WTC11 (cell line): ENCODE data around the gene ASIC1. TPM values are rescaled to one million over a fixed set of nuclear protein-coding genes. Genes with fewer than 3 reads are reported as not detected.

Experiments
- ATAC-seq: fragments of 200-7000 bp; cut with Tn5 transposase; 2 replicates; pipeline ENCODE4 v1.10.0; 2021; ENCODE audit warnings: mild to moderate bottlenecking, moderate library complexity
- CTCF ChIA-PET: fragments of 300-600 bp; sonication (Branson Sonifier 250); formaldehyde crosslinking; loops from one replicate; lab custom pipeline; 2021; ENCODE audit warnings: antibody characterized with exemption; lab: Charles Lee
- POLR2A ChIA-PET: fragments of 350-600 bp; sonication (Branson Sonifier 250); formaldehyde crosslinking; loops from one replicate; lab custom pipeline; 2021; ENCODE audit warnings: antibody characterized with exemption; lab: Charles Lee
- DNase-seq: peaks from one replicate; pipeline ENCODE4 v3.0.0; 2021; ENCODE audit warnings: low spot score
- H3K27ac Mint-ChIP-seq: 2 replicates; pipeline ENCODE4 v1.8.0; 2021; ENCODE audit warnings: mixed read lengths
- H3K27me3 Mint-ChIP-seq: 2 replicates; pipeline ENCODE4 v1.8.0; 2021; ENCODE audit warnings: low read depth, mild to moderate bottlenecking, moderate library complexity, mixed read lengths
- H3K36me3 Mint-ChIP-seq: 2 replicates; pipeline ENCODE4 v1.8.0; 2021; ENCODE audit warnings: mixed read lengths
- H3K4me1 Mint-ChIP-seq: 2 replicates; pipeline ENCODE4 v1.8.0; 2022; ENCODE audit warnings: mixed read lengths
- H3K4me3 Mint-ChIP-seq: 2 replicates; pipeline ENCODE4 v1.8.0; 2021; ENCODE audit warnings: mild to moderate bottlenecking, moderate library complexity, mixed read lengths
- H3K9me3 Mint-ChIP-seq: 2 replicates; pipeline ENCODE4 v1.8.0; 2021; ENCODE audit warnings: mixed read lengths
- CBFB ChIP-seq: sonication (generic); formaldehyde crosslinking; IDR thresholded peaks from 2 replicates; pipeline ENCODE4 v1.8.1; 2022; ENCODE audit warnings: mild to moderate bottlenecking, low read depth, missing genetic modification reagents
- ETV6 ChIP-seq: sonication (generic); formaldehyde crosslinking; IDR thresholded peaks from 2 replicates; pipeline ENCODE4 v1.8.1; 2022; ENCODE audit warnings: mild to moderate bottlenecking, missing genetic modification reagents
- NFYB ChIP-seq: sonication (generic); formaldehyde crosslinking; conservative IDR thresholded peaks from 2 replicates; pipeline ENCODE4 v1.8.0; 2022; ENCODE audit warnings: low read depth, missing genetic modification reagents
- NR1H2 ChIP-seq: sonication (generic); formaldehyde crosslinking; IDR thresholded peaks from 2 replicates; pipeline ENCODE4 v1.9.0; 2021; ENCODE audit warnings: mild to moderate bottlenecking, moderate library complexity, missing genetic modification reagents
- TEAD1 ChIP-seq: sonication (generic); formaldehyde crosslinking; IDR thresholded peaks from 2 replicates; pipeline ENCODE4 v1.8.0; 2022; ENCODE audit warnings: mild to moderate bottlenecking, missing genetic modification reagents
- ZNF232 ChIP-seq: sonication (generic); formaldehyde crosslinking; IDR thresholded peaks from 2 replicates; pipeline ENCODE4 v1.8.0; 2022; ENCODE audit warnings: mild to moderate bottlenecking, missing genetic modification reagents
- ZNF671 ChIP-seq: fragments of 250-450 bp; sonication (Bioruptor Pico); IDR thresholded peaks from 2 replicates; pipeline ENCODE4 v1.8.0; 2021; ENCODE audit warnings: mild to moderate bottlenecking
- total RNA-seq: library from RNA; stranded (reverse); gene quantifications from 3 replicates; pipeline ENCODE4 v1.2.3, GENCODE V29; 2021
- TF ChIP-seq, protein P1 (sequence below): fragments of 250-450 bp; sonication (Bioruptor Pico); IDR thresholded peaks from 2 replicates; pipeline ENCODE4 v1.8.0; 2021; ENCODE audit warnings: mild to moderate bottlenecking
- TF ChIP-seq, protein P2 (sequence below): fragments of 200-600 bp; IDR thresholded peaks from 2 replicates; pipeline ENCODE4 v1.8.0; 2022; ENCODE audit warnings: antibody characterized with exemption
- TF ChIP-seq, protein P3 (sequence below): fragments of 250-450 bp; sonication (Bioruptor Pico); IDR thresholded peaks from 2 replicates; pipeline ENCODE4 v1.9.0; 2021; ENCODE audit warnings: mild to moderate bottlenecking
- TF ChIP-seq, protein P4 (sequence below): sonication (generic); formaldehyde crosslinking; IDR thresholded peaks from 2 replicates; pipeline ENCODE4 v1.8.1; 2022; ENCODE audit warnings: low read depth, mild to moderate bottlenecking, moderate library complexity, missing genetic modification reagents, borderline replicate concordance
- TF ChIP-seq, protein P5 (sequence below): sonication (generic); formaldehyde crosslinking; conservative IDR thresholded peaks from 2 replicates; pipeline ENCODE4 v1.8.1; 2023; ENCODE audit warnings: mild to moderate bottlenecking, low read depth, missing genetic modification reagents, moderate library complexity
- TF ChIP-seq, protein P6 (sequence below): sonication (generic); formaldehyde crosslinking; IDR thresholded peaks from 2 replicates; pipeline ENCODE4 v1.8.0; 2023; ENCODE audit warnings: mild to moderate bottlenecking, missing genetic modification reagents

Gene ASIC1
- total RNA-seq, 1 experiment from 2014 or later, result 4.9 TPM

DNA sequence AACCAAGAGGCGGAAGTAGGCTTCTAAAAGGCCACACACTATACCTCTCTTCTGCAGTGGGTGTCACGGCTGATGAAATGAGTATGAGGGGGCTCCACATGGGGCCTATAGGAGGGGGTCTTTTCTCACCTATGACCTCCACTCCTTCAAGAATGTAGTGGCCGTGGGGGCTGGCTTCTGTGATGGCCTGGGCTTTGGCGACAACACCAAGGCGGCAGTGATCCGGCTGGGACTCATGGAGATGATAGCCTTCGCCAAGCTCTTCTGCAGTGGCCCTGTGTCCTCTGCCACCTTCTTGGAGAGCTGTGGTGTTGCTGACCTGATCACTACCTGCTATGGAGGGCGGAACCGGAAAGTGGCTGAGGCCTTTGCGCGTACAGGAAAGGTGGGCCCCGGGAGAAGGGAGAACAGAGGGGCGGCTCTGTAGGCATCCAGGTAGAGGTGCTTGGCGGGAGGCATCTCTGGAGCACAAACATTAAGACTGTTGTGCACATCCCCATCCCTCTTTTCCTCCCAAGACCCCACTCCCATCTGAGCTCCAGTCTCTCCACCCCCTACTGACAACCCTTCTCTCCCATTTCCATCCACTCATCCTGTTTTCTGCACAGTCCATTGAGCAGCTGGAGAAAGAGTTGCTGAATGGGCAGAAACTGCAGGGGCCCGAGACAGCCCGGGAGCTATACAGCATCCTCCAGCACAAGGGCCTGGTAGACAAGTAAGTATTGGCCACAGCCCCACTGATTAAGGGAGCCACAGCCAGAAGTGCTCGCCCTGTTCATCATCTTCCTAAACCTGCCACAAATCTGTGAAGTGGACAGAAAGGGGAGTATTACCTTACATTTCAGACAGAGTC is 50.2 kb downstream of the ASIC1 start:
- Mint-ChIP-seq H3K4me1 (peaks cover 31% of the 10 kb centered on the region), H3K4me3 (no peak overlapping the region), H3K27me3 (no peaks in the 10 kb centered on the region), H3K27ac (no peak overlapping the region), H3K9me3 (no peaks in the 10 kb centered on the region), H3K36me3 (no peaks in the 10 kb centered on the region)
- ATAC-seq, result no peak
- DNase-seq, result no peak
- CTCF ChIA-PET, result interaction anchor here (0.7 to 1.6 kb wide), 4 partner anchors 21 to 162 kb away, joined by 3 to 4 read pairs (median 3); no protein-coding TSS in a partner anchor
- POLR2A ChIA-PET, result no interaction called here
- TF ChIP-seq ZNF671 (no peak), ZNF232 (CRISPR knock-in tag) (no peak), CBFB (CRISPR knock-in tag) (no peak)
- TF ChIP-seq, protein P1, sequence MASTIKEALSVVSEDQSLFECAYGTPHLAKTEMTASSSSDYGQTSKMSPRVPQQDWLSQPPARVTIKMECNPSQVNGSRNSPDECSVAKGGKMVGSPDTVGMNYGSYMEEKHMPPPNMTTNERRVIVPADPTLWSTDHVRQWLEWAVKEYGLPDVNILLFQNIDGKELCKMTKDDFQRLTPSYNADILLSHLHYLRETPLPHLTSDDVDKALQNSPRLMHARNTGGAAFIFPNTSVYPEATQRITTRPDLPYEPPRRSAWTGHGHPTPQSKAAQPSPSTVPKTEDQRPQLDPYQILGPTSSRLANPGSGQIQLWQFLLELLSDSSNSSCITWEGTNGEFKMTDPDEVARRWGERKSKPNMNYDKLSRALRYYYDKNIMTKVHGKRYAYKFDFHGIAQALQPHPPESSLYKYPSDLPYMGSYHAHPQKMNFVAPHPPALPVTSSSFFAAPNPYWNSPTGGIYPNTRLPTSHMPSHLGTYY (CRISPR knock-in tag), result no peak
- TF ChIP-seq, protein P2, sequence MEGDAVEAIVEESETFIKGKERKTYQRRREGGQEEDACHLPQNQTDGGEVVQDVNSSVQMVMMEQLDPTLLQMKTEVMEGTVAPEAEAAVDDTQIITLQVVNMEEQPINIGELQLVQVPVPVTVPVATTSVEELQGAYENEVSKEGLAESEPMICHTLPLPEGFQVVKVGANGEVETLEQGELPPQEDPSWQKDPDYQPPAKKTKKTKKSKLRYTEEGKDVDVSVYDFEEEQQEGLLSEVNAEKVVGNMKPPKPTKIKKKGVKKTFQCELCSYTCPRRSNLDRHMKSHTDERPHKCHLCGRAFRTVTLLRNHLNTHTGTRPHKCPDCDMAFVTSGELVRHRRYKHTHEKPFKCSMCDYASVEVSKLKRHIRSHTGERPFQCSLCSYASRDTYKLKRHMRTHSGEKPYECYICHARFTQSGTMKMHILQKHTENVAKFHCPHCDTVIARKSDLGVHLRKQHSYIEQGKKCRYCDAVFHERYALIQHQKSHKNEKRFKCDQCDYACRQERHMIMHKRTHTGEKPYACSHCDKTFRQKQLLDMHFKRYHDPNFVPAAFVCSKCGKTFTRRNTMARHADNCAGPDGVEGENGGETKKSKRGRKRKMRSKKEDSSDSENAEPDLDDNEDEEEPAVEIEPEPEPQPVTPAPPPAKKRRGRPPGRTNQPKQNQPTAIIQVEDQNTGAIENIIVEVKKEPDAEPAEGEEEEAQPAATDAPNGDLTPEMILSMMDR, result no peak
- TF ChIP-seq, protein P3, sequence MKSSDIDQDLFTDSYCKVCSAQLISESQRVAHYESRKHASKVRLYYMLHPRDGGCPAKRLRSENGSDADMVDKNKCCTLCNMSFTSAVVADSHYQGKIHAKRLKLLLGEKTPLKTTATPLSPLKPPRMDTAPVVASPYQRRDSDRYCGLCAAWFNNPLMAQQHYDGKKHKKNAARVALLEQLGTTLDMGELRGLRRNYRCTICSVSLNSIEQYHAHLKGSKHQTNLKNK (CRISPR knock-in tag), result no peak

DNA sequence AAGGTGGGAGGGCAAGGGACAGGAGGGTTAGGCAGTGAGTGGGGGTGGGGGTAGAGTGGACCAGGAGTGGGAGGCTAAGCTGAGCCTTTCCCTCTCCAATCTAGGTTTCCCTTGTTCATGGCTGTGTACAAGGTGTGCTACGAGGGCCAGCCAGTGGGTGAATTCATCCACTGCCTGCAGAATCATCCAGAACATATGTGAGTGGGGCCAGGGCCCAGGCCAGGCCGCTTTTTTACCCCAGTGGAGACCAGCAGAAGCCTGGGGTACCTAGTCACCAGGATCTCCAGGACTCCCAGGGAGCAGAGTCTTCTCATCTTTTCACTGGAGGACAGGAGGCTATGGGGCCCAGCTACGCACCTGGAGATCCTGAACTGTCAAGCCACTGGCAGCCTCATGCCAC is 51.9 kb downstream of the ASIC1 start:
- TF ChIP-seq NR1H2 (CRISPR knock-in tag) (no peak), NFYB (CRISPR knock-in tag) (no peak), TEAD1 (no peak), ETV6 (CRISPR knock-in tag) (no peak)
- TF ChIP-seq, protein P4, sequence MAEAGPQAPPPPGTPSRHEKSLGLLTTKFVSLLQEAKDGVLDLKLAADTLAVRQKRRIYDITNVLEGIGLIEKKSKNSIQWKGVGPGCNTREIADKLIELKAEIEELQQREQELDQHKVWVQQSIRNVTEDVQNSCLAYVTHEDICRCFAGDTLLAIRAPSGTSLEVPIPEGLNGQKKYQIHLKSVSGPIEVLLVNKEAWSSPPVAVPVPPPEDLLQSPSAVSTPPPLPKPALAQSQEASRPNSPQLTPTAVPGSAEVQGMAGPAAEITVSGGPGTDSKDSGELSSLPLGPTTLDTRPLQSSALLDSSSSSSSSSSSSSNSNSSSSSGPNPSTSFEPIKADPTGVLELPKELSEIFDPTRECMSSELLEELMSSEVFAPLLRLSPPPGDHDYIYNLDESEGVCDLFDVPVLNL (CRISPR knock-in tag), result no peak
- TF ChIP-seq, protein P2, result no peak
- TF ChIP-seq, protein P5, sequence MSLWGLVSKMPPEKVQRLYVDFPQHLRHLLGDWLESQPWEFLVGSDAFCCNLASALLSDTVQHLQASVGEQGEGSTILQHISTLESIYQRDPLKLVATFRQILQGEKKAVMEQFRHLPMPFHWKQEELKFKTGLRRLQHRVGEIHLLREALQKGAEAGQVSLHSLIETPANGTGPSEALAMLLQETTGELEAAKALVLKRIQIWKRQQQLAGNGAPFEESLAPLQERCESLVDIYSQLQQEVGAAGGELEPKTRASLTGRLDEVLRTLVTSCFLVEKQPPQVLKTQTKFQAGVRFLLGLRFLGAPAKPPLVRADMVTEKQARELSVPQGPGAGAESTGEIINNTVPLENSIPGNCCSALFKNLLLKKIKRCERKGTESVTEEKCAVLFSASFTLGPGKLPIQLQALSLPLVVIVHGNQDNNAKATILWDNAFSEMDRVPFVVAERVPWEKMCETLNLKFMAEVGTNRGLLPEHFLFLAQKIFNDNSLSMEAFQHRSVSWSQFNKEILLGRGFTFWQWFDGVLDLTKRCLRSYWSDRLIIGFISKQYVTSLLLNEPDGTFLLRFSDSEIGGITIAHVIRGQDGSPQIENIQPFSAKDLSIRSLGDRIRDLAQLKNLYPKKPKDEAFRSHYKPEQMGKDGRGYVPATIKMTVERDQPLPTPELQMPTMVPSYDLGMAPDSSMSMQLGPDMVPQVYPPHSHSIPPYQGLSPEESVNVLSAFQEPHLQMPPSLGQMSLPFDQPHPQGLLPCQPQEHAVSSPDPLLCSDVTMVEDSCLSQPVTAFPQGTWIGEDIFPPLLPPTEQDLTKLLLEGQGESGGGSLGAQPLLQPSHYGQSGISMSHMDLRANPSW, result no peak
- TF ChIP-seq, protein P6, sequence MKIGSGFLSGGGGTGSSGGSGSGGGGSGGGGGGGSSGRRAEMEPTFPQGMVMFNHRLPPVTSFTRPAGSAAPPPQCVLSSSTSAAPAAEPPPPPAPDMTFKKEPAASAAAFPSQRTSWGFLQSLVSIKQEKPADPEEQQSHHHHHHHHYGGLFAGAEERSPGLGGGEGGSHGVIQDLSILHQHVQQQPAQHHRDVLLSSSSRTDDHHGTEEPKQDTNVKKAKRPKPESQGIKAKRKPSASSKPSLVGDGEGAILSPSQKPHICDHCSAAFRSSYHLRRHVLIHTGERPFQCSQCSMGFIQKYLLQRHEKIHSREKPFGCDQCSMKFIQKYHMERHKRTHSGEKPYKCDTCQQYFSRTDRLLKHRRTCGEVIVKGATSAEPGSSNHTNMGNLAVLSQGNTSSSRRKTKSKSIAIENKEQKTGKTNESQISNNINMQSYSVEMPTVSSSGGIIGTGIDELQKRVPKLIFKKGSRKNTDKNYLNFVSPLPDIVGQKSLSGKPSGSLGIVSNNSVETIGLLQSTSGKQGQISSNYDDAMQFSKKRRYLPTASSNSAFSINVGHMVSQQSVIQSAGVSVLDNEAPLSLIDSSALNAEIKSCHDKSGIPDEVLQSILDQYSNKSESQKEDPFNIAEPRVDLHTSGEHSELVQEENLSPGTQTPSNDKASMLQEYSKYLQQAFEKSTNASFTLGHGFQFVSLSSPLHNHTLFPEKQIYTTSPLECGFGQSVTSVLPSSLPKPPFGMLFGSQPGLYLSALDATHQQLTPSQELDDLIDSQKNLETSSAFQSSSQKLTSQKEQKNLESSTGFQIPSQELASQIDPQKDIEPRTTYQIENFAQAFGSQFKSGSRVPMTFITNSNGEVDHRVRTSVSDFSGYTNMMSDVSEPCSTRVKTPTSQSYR (CRISPR knock-in tag), result no peak
- TF ChIP-seq, all 79 proteins: peak for 0
- ChIA-PET POLR2A (interaction anchor here (4.2 kb wide), 1 partner anchor 58 kb away, joined by 50 read pairs; the partner anchor contains the start of gene CERS5), CTCF (interaction anchor here (0.6 to 4.8 kb wide), 7 partner anchors 7 to 204 kb away, joined by 3 to 165 read pairs (median 23); partner anchors contain the start of genes GPD1 and LIMA1)
- Mint-ChIP-seq H3K9me3 (no peaks in the 10 kb centered on the region), H3K27ac (no peak overlapping the region), H3K27me3 (no peaks in the 10 kb centered on the region), H3K36me3 (no peaks in the 10 kb centered on the region), H3K4me1 (peaks cover 21% of the 10 kb centered on the region), H3K4me3 (no peak overlapping the region)
- no peak for ATAC-seq
- no peak for DNase-seq
